Renal cortex interstitium (tissue), 11 donors: ENCODE data around the gene CLEC7A. TPM values are rescaled to one million over a fixed set of nuclear protein-coding genes. Genes with fewer than 3 reads are reported as not detected.

Source experiments
- DNase-seq, 11 donors: peaks; one replicate each; pipeline ENCODE4 v3.0.0-alpha.2; 2013; ENCODE audit warnings: low read depth in 9 of 11, low spot score in 4 of 11; ENCODE audit errors: extremely low read depth in 1 of 11
- polyA plus RNA-seq, 3 donors: library from polyadenylated mRNA; unstranded; fragments of 120-200 nt; gene quantifications; one replicate each; pipeline ENCODE4 v1.2.1, GENCODE V29; 2013; ENCODE audit not compliant: insufficient read length in 3 of 3

CLEC7A gene
- polyA plus RNA-seq, 3 donors, result 1.9 to 4.1 (median 2.5) TPM

- no peak for DNase-seq
Observed at GRCh38 chr12:10067264-10067663, 62.7 kb downstream of the CLEC7A start.

Other genes with a start within 250 kb of the CLEC7A start
- not detected for gene KLRF2, start 248.7 kb downstream of the CLEC7A start, polyA plus RNA-seq
- gene CLEC2A, start 197.8 kb downstream of the CLEC7A start, polyA plus RNA-seq, result not detected
- 1 to 10 TPM; 1.1 to 1.6 (median 1.3) TPM for gene CLEC12A, start 158.8 kb downstream of the CLEC7A start, polyA plus RNA-seq
- 1 to 10 TPM in 2 of 3 donors, under 1 TPM in 1; 0.48 to 1.4 (median 1.4) TPM for gene CLEC1B, start 131.1 kb downstream of the CLEC7A start, polyA plus RNA-seq
- gene CLEC12B, start 119.6 kb downstream of the CLEC7A start, polyA plus RNA-seq, result under 1 TPM in 2 of 3 donors, not detected in 1; 0.06 to 0.25 TPM
- under 1 TPM; 0.22 to 0.39 (median 0.38) TPM for gene CLEC9A, start 99.5 kb downstream of the CLEC7A start, polyA plus RNA-seq
- gene CLEC1A, start 31.2 kb downstream of the CLEC7A start, polyA plus RNA-seq, result 1 to 10 TPM; 3.4 to 4.1 (median 3.6) TPM
- gene OLR1, start 41.9 kb upstream of the CLEC7A start, polyA plus RNA-seq, result 1 to 10 TPM; 1.3 to 1.6 (median 1.3) TPM
- gene TMEM52B, start 48.8 kb upstream of the CLEC7A start, polyA plus RNA-seq, result 100 to 1,000 TPM; 127 to 167 (median 151) TPM
- gene GABARAPL1, start 82.7 kb upstream of the CLEC7A start, polyA plus RNA-seq, result 10 to 100 TPM; 62.9 to 92.4 (median 80.9) TPM
- gene KLRD1, start 177.7 kb upstream of the CLEC7A start, polyA plus RNA-seq, result under 1 TPM; 0.23 to 0.70 (median 0.53) TPM